Kidney glomerular epithelial cell (primary cell): Measurements from ENCODE around the gene ZNRD2.

Source experiments
- DNase-seq: peaks from one replicate; lab custom pipeline; 2025; lab: John Stamatoyannopoulos, UW

Gene ZNRD2

GRCh38 chr11:65573391-65574079 lies 3.3 kb downstream of the ZNRD2 start:
- DNase-seq: no peak

GRCh38 chr11:65574109-65574810 lies 4.0 kb downstream of the ZNRD2 start:
- no peak for DNase-seq

- no peak for DNase-seq
Measured at GRCh38 chr11:65574811-65575567, 4.7 kb downstream of the ZNRD2 start.

GRCh38 chr11:65575568-65576231 lies 5.4 kb downstream of the ZNRD2 start, which contains the start of gene EHBP1L1:
TSS of gene EHBP1L1 (plus strand) at chr11:65576053. CDS start at chr11:65576303, 250 bp downstream.
- DNase-seq: no peak

GRCh38 chr11:65576232-65576866 lies 6.1 kb downstream of the ZNRD2 start:
- no peak for DNase-seq

- DNase-seq: peak; percentile 52
Measured at GRCh38 chr11:65576867-65577755, 6.8 kb downstream of the ZNRD2 start.

- DNase-seq: no peak
Measured at GRCh38 chr11:65577756-65578109, 7.5 kb downstream of the ZNRD2 start.

- DNase-seq: no peak
Measured at GRCh38 chr11:65578134-65578533, 7.9 kb downstream of the ZNRD2 start.

GRCh38 chr11:65578667-65579066 lies 8.4 kb downstream of the ZNRD2 start:
- DNase-seq: no peak

- DNase-seq: no peak
Measured at GRCh38 chr11:65579291-65579690, 9.0 kb downstream of the ZNRD2 start.

- DNase-seq: no peak
Measured at GRCh38 chr11:65580031-65580692, 9.9 kb downstream of the ZNRD2 start.

- no peak for DNase-seq
Measured at GRCh38 chr11:65580756-65581155, 10.5 kb downstream of the ZNRD2 start.

- no peak for DNase-seq
Measured at GRCh38 chr11:65581928-65582327, 11.7 kb downstream of the ZNRD2 start.

GRCh38 chr11:65583589-65583988 lies 13.3 kb downstream of the ZNRD2 start:
- DNase-seq: no peak

GRCh38 chr11:65584106-65584505 lies 13.8 kb downstream of the ZNRD2 start:
- no peak for DNase-seq

GRCh38 chr11:65584723-65585171 lies 14.5 kb downstream of the ZNRD2 start:
- DNase-seq: no peak

- no peak for DNase-seq
Measured at GRCh38 chr11:65585396-65586246, 15.3 kb downstream of the ZNRD2 start.

GRCh38 chr11:65586247-65586630 lies 16.0 kb downstream of the ZNRD2 start:
- no peak for DNase-seq

GRCh38 chr11:65586676-65587075 lies 16.4 kb downstream of the ZNRD2 start:
- no peak for DNase-seq
